ENCODE data around the gene PPP1R9B. TPM values are rescaled to one million over a fixed set of nuclear protein-coding genes. Genes with fewer than 3 reads are reported as not detected.

The PPP1R9B gene
- total RNA-seq, 4 donors from 2014 or later, result 24.9 to 35.9 (median 28.2) TPM

DNA sequence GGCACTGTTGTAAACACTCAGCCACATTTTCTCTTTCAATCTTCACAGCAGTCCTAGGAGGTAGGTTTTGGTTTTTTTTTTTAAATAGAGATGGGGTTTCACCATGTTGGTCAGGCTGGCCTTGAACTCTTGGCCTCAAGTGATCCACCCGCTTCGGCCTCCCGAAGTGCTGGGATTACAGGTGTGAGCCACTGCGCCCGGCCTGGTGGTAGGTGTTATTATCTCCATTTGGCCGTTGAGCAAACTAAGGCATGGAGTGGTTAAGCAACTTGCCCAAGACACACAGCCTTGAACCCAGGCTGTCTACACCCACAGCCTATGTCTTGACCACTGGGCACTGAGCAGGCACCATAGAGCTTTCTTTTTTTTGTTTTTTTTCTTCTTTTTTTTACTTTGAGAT is 24.0 kb upstream of the PPP1R9B start:
- Histone ChIP-seq H3K9me3 (no peaks in the 10 kb centered on the region), H3K36me3 (no peaks in the 10 kb centered on the region), H3K27me3 (no peaks in the 10 kb centered on the region), H3K27ac (peak overlapping the region in 1 of 4 donors; percentile 82), H3K4me3 (no peak overlapping the region), H3K4me1 (peaks cover 21 to 55% (median 25%) of the 10 kb centered on the region in 3 donors)
- intact Hi-C loops (cut with DNase I), result no loop called here
- 67 to 96% methylated on average over 3 to 5 of the region's 6 CpGs for WGBS, 2 donors
- no peak for DNase-seq
- TF ChIP-seq POLR2A (IDR thresholded peaks at IDR 0.05), result no peak
- TF ChIP-seq, protein P1, sequence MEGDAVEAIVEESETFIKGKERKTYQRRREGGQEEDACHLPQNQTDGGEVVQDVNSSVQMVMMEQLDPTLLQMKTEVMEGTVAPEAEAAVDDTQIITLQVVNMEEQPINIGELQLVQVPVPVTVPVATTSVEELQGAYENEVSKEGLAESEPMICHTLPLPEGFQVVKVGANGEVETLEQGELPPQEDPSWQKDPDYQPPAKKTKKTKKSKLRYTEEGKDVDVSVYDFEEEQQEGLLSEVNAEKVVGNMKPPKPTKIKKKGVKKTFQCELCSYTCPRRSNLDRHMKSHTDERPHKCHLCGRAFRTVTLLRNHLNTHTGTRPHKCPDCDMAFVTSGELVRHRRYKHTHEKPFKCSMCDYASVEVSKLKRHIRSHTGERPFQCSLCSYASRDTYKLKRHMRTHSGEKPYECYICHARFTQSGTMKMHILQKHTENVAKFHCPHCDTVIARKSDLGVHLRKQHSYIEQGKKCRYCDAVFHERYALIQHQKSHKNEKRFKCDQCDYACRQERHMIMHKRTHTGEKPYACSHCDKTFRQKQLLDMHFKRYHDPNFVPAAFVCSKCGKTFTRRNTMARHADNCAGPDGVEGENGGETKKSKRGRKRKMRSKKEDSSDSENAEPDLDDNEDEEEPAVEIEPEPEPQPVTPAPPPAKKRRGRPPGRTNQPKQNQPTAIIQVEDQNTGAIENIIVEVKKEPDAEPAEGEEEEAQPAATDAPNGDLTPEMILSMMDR (IDR thresholded peaks at IDR 0.05), result no peak

- TF ChIP-seq, protein P1 (IDR thresholded peaks at IDR 0.05), result no peak
- TF ChIP-seq POLR2A (IDR thresholded peaks at IDR 0.05), result no peak
- Histone ChIP-seq H3K36me3 (no peaks in the 10 kb centered on the region), H3K4me3 (no peak overlapping the region), H3K9me3 (no peaks in the 10 kb centered on the region), H3K27me3 (peaks cover 0 to under 1% (median 0%) of the 10 kb centered on the region in 4 donors), H3K27ac (peak overlapping the region; percentile 22 to 89 (median 52)), H3K4me1 (peaks cover 19 to 59% (median 25%) of the 10 kb centered on the region in 3 donors)
- 72 to 85% methylated on average over 5 of the region's 10 CpGs for WGBS, 2 donors
- DNase-seq, result no peak
- intact Hi-C loops (cut with DNase I), result no loop called here
Measured at GRCh38 chr17:50173335-50173941, 23.0 kb upstream of the PPP1R9B start.

- intact Hi-C loops (cut with DNase I), result no loop called here
- no peak for TF ChIP-seq POLR2A (IDR thresholded peaks at IDR 0.05)
- TF ChIP-seq, protein P1 (IDR thresholded peaks at IDR 0.05), result no peak
- Histone ChIP-seq H3K27me3 (peaks cover 0 to 5% (median 0%) of the 10 kb centered on the region in 4 donors), H3K4me1 (peaks cover 14 to 59% (median 20%) of the 10 kb centered on the region in 3 donors), H3K36me3 (no peaks in the 10 kb centered on the region), H3K4me3 (no peak overlapping the region), H3K27ac (peak overlapping the region; percentile 22 to 89 (median 52)), H3K9me3 (no peaks in the 10 kb centered on the region)
- no peak for DNase-seq
- WGBS, 2 donors, result 68 to 69% methylated on average over 5 to 6 of the region's 6 CpGs
Measured at GRCh38 chr17:50172936-50173334, 22.5 kb upstream of the PPP1R9B start.

- Histone ChIP-seq H3K9me3 (no peaks in the 10 kb centered on the region), H3K27me3 (peaks cover 0 to 5% (median 0%) of the 10 kb centered on the region in 4 donors), H3K27ac (no peak overlapping the region), H3K4me1 (peaks cover 6 to 59% (median 12%) of the 10 kb centered on the region in 3 donors), H3K36me3 (no peaks in the 10 kb centered on the region), H3K4me3 (no peak overlapping the region)
- intact Hi-C loops (cut with DNase I), result no loop called here
- TF ChIP-seq, protein P1 (IDR thresholded peaks at IDR 0.05), result no peak
- TF ChIP-seq POLR2A (IDR thresholded peaks at IDR 0.05), result no peak
- no peak for DNase-seq
- WGBS, 2 donors, result 90 to 100% methylated on average over 3 to 9 of the region's 11 CpGs
Measured at GRCh38 chr17:50172130-50172529, 21.7 kb upstream of the PPP1R9B start.

DNA sequence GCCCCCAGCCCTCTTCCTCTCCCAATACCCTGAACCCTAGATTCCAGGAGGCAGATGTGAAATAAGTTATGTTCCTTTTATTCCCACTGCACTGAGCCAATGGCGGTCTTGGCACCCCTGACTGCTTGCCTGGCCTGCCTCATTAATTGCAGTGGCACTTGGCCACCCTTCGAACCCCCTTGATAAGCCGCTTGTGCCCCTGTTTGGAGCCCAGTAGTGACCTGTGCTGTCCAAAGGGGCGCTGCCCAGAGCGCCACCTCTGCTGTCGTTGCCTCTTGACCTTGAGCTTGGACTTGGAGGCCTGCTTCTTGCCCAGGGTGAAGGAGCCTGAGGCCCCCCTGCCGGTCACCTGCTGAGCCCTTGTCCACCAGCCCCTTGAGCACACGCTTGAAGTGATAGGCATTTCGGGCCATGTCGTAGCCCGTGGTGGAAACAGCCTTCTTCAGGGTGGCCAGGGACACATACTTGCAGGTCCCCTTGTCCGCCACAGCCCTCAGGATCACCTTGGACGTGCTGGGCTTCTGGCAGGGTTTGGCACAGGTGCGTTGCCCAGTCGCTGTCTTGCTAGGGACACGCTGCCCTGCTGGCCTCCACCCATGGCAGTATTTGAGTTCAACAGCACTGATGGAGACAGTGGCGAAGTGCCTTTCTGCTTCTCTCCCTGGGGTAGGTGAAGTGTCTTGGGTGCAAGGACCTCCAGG is 21.0 kb upstream of the PPP1R9B start:
- H3K27me3 ChIP-seq, result peaks cover 0 to 5% (median 0%) of the 10 kb centered on the region in 4 donors
- H3K4me3 ChIP-seq, result no peak overlapping the region
- peaks cover 2 to 55% (median 7%) of the 10 kb centered on the region in 3 donors for H3K4me1 ChIP-seq
- TF ChIP-seq, protein P1 (IDR thresholded peaks at IDR 0.05), result no peak
- TF ChIP-seq POLR2A (IDR thresholded peaks at IDR 0.05), result no peak
- H3K27ac ChIP-seq, result no peak overlapping the region
- no peak for DNase-seq
- intact Hi-C loops (cut with DNase I), result no loop called here
- WGBS, 2 donors, result 64 to 83% methylated on average over 2 to 4 of the region's 17 CpGs
- no peaks in the 10 kb centered on the region for H3K9me3 ChIP-seq
- no peaks in the 10 kb centered on the region for H3K36me3 ChIP-seq

All from esophagus squamous epithelium (tissue), 5 donors.